Endothelial cell of umbilical vein (primary cell): Measurements from ENCODE around the gene IER3IP1. TPM values are rescaled to one million over a fixed set of nuclear protein-coding genes. Genes with fewer than 3 reads are reported as not detected.

Experiments used
- BruUV-seq: library from RNA; stranded (reverse); fragments of 400-500 nt; replicated peaks from 2 replicates; lab custom pipeline; 2021; lab: Mats Ljungman, UMichigan
- CTCF ChIA-PET: fragments of 300-600, 350-600 bp; sonication (Branson Sonifier 250); formaldehyde crosslinking; loops from one replicate; lab custom pipeline; 2021; ENCODE audit warnings: antibody characterized with exemption, inconsistent platforms; lab: Charles Lee
- POLR2A ChIA-PET: fragments of 300-600, 350-600 bp; sonication (Branson Sonifier 250); formaldehyde crosslinking; loops from one replicate; lab custom pipeline; 2021; ENCODE audit warnings: antibody characterized with exemption, inconsistent platforms; lab: Charles Lee
- DNase-seq: peaks from one replicate; pipeline ENCODE4 v3.0.0-alpha.2; 2011; ENCODE audit warnings: low read depth, low spot score
- FAIRE-seq: peaks from 2 replicates; lab custom pipeline; 2011; peaks lifted over from hg19 to GRCh38; lab: Jason Lieb, UNC
- H2AFZ ChIP-seq: 2 replicates; pipeline ENCODE4 v1.6.0; 2012; ENCODE audit warnings: low read depth, low read length, control low read depth, inconsistent platforms
- H3K27ac ChIP-seq: 2 replicates; pipeline ENCODE4 v1.5.1; 2011; ENCODE audit warnings: low read depth, mild to moderate bottlenecking, control low read depth, low read length, moderate library complexity; ENCODE audit not compliant: insufficient read depth
- H3K27me3 ChIP-seq, 2 experiments: 2 replicates each; pipeline versions ENCODE4 v1.6.0 to v1.6.1; 2011; ENCODE audit warnings: low read length in 2 of 2, mixed read lengths in 1 of 2; ENCODE audit not compliant: control insufficient read depth in 2 of 2, insufficient read depth in 2 of 2
- H3K36me3 ChIP-seq, 2 experiments: 2 replicates in 1 of 2; 3 replicates in 1 of 2; pipeline ENCODE4 v1.5.1; 2011; ENCODE audit warnings: low read length in 2 of 2, mild to moderate bottlenecking in 1 of 2, moderate library complexity in 1 of 2; ENCODE audit not compliant: control insufficient read depth in 2 of 2, insufficient read depth in 2 of 2; ENCODE audit errors: extremely low read depth in 1 of 2
- H3K4me1 ChIP-seq: 3 replicates; pipeline ENCODE4 v1.5.1; 2011; ENCODE audit warnings: mild to moderate bottlenecking, low read length; ENCODE audit not compliant: control insufficient read depth, insufficient read depth; ENCODE audit errors: extremely low read depth
- H3K4me2 ChIP-seq: 2 replicates; pipeline ENCODE4 v1.6.1; 2011; ENCODE audit warnings: low read length, control low read depth, mixed read lengths; ENCODE audit not compliant: insufficient read depth
- H3K4me3 ChIP-seq, 3 experiments: fragments of 200-600 bp in 1 of 3; sonication (generic), shearing (Covaris generic) in 1 of 3; replicated peaks in 1 of 3; 2 replicates each; pipeline ENCODE4 v1.5.1; 2011 to 2016; ENCODE audit warnings: control low read depth in 3 of 3, low read length in 3 of 3, mild to moderate bottlenecking in 2 of 3, inconsistent platforms in 1 of 3, low read depth in 1 of 3, moderate library complexity in 1 of 3; ENCODE audit not compliant: insufficient read depth in 1 of 3
- H3K79me2 ChIP-seq: 2 replicates; pipeline ENCODE4 v1.6.0; 2012; ENCODE audit warnings: low read length, inconsistent platforms; ENCODE audit not compliant: control insufficient read depth, insufficient read depth
- H3K9ac ChIP-seq: replicated peaks from 2 replicates; pipeline ENCODE3; 2011; ENCODE audit warnings: low read length, control low read depth; ENCODE audit not compliant: insufficient read depth; ENCODE audit errors: extremely low read depth
- H3K9me1 ChIP-seq: replicated peaks from 3 replicates; pipeline ENCODE4 v1.6.0; 2011; ENCODE audit warnings: mild to moderate bottlenecking, low read length; ENCODE audit not compliant: control insufficient read depth, insufficient read depth; ENCODE audit errors: extremely low read depth
- H3K9me3 ChIP-seq: replicated peaks from 2 replicates; pipeline ENCODE4 v1.5.1; 2012; ENCODE audit warnings: low read length, inconsistent platforms; ENCODE audit not compliant: control insufficient read depth, insufficient read depth
- H4K20me1 ChIP-seq: replicated peaks from 2 replicates; pipeline ENCODE3; 2011; ENCODE audit warnings: mild to moderate bottlenecking, low read length; ENCODE audit not compliant: control insufficient read depth, insufficient read depth; ENCODE audit errors: extremely low read depth
- EZH2 ChIP-seq: IDR thresholded peaks from 2 replicates; pipeline ENCODE4 v1.6.1; 2012; ENCODE audit warnings: borderline replicate concordance, low read depth, mild to moderate bottlenecking, moderate library complexity, low read length, inconsistent platforms; ENCODE audit not compliant: severe bottlenecking
- FOS ChIP-seq: IDR thresholded peaks from 2 replicates; pipeline ENCODE4 v1.6.1; 2011; ENCODE audit warnings: mild to moderate bottlenecking, low read length, moderate library complexity, borderline replicate concordance; ENCODE audit not compliant: insufficient read depth
- MYC ChIP-seq: IDR thresholded peaks from one replicate; pipeline ENCODE4 v1.6.1; 2011; ENCODE audit warnings: mild to moderate bottlenecking, low read depth, low read length
- POLR2A ChIP-seq: IDR thresholded peaks from 2 replicates; pipeline ENCODE4 v1.6.1; 2012; ENCODE audit warnings: low read depth, mild to moderate bottlenecking, control low read depth, low read length
- POLR2AphosphoS5 ChIP-seq: IDR thresholded peaks from 2 replicates; pipeline ENCODE4 v1.6.1; 2012; ENCODE audit warnings: low read depth, mild to moderate bottlenecking, control low read depth, low read length, moderate library complexity; ENCODE audit not compliant: insufficient read depth
- dilution Hi-C: fragments of 300-500 bp; cut with MboI; formaldehyde crosslinking; loops from one replicate; pipeline ENCODE4 v1.15.0; 2019; ENCODE audit warnings: low sequenced_read_pairs; ENCODE audit not compliant: extremely low pct_ligation_motif_present
- intact Hi-C: fragments of 100-400 bp; cut with micrococcal nuclease; formaldehyde crosslinking; loops from one replicate; pipeline ENCODE4 v1.10.0; 2022
- polyA plus RNA-seq, 4 experiments: library from polyadenylated mRNA; depleted of rRNA in 3 of 4; stranded (reverse) in 3 of 4; unstranded in 1 of 4; fragments of >200 nt; gene quantifications; 2 replicates each; pipeline versions ENCODE4 v1.2.1 to v1.2.3, GENCODE V29; 2011 to 2012; ENCODE audit warnings: missing spikeins in 1 of 4
- total RNA-seq: library from RNA; stranded (reverse); gene quantifications from 2 replicates; pipeline ENCODE4 v1.2.3, GENCODE V29; 2021
- TF ChIP-seq, protein P1 (sequence below): IDR thresholded peaks from 2 replicates; pipeline ENCODE4 v1.6.1; 2011; ENCODE audit not compliant: insufficient read depth, insufficient read length
- TF ChIP-seq, protein P2 (sequence below), 2 donors: IDR thresholded peaks; 1 replicate in 1 of 2; 2 replicates in 1 of 2; pipeline ENCODE4 v1.5.1; 2011; ENCODE audit warnings: low read length in 2 of 2, mild to moderate bottlenecking in 2 of 2, moderate library complexity in 2 of 2, control low read depth in 1 of 2, inconsistent platforms in 1 of 2, low read depth in 1 of 2; ENCODE audit not compliant: insufficient read depth in 1 of 2; ENCODE audit errors: extremely low read depth in 1 of 2

IER3IP1 gene
- total and polyA plus RNA-seq, 2 donors (not counting 3 experiments of a cell fraction or from before 2014, with no cell fraction given): 9.6 to 14.2 TPM

DNA sequence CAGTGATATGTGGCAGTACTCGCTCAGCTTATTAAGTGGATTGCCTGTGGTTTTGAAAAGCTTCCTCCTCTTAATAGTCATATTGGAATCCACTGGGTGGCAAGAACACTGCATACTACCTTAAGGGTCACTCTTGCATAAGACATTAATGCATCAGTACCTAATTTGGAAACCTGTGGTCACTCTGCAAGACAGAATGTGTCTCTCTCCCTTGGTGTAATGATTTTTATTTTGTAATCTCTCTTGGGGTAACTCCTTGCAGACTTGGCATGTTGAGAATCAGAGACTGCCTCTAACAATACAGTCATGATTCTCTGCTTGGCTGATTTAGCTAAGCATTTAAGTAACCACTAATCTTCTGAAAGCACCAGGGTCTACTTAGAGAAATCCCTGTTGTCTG, 33.0 kb upstream of the IER3IP1 start:
- Histone ChIP-seq H3K9ac (no peak overlapping the region), H2AFZ (no peak overlapping the region), H3K79me2 (no peaks in the 10 kb centered on the region), H3K27me3 (peaks cover 8% of the 10 kb centered on the region in 2 experiments), H3K9me1 (no peaks in the 10 kb centered on the region), H3K27ac (no peak overlapping the region), H3K36me3 (no peaks in the 10 kb centered on the region), H3K4me2 (no peak overlapping the region), H3K9me3 (no peaks in the 10 kb centered on the region), H3K4me3 (no peak overlapping the region), H4K20me1 (no peaks in the 10 kb centered on the region), H3K4me1 (no peaks in the 10 kb centered on the region)
- intact Hi-C loops (no loop called here), dilution Hi-C loops (no loop called here)
- POLR2A ChIA-PET: no interaction called here
- DNase-seq (no peak), FAIRE-seq (no peak)
- CTCF ChIA-PET: interaction anchor here (1.0 to 2.5 kb wide), 3 partner anchors 108 to 540 kb away, joined by 4 to 10 read pairs (median 5); no protein-coding TSS in a partner anchor
- TF ChIP-seq POLR2AphosphoS5 (no peak), POLR2A (no peak), FOS (no peak)
- TF ChIP-seq, protein P1, sequence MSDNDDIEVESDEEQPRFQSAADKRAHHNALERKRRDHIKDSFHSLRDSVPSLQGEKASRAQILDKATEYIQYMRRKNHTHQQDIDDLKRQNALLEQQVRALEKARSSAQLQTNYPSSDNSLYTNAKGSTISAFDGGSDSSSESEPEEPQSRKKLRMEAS: no peak
- no TSS peak for BruUV-seq

DNA sequence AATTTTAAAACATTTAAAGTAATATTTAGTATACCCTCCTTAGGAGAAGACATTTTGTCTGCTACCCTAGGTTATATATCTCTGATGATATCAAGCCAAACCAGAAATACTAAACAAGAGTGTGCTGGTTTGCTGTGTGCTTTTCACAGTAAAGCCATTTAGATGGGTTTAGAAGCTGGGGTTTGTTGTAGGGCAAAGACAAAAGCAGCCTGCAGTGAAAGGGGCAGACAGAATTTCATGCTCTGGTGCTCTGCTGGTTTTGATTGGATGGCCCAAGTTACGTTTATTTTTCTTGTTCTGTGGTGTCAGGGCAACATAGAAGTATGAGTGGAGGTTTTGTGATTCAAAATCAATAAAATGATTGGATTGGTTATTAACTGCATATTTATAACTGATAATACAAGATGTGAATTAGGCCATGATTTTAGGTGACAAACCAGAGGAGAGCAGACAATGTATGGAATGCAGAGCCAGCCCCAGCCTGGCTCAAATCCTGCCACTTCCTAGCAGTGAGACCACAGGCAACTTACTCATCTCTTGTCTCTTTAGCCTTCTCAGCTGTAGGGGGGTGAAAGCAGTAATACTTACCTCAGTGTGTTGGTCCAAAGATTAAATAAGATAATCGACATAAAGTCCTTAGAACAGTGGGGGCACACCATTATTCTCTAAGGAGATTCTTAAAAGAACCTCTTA, 30.9 kb upstream of the IER3IP1 start:
- Histone ChIP-seq H4K20me1 (no peaks in the 10 kb centered on the region), H3K9me3 (no peaks in the 10 kb centered on the region), H3K4me1 (no peaks in the 10 kb centered on the region), H3K27me3 (peaks cover 5 to 10% of the 10 kb centered on the region in 2 experiments), H3K36me3 (no peaks in the 10 kb centered on the region), H3K27ac (no peak overlapping the region), H3K4me3 (no peak overlapping the region), H3K79me2 (no peaks in the 10 kb centered on the region), H3K9me1 (no peaks in the 10 kb centered on the region), H3K4me2 (no peak overlapping the region), H2AFZ (no peak overlapping the region), H3K9ac (no peak overlapping the region)
- dilution Hi-C loops (no loop called here), intact Hi-C loops (no loop called here)
- no peak for DNase-seq
- CTCF ChIA-PET: no interaction called here
- BruUV-seq: no TSS peak
- FAIRE-seq: no peak
- POLR2A ChIA-PET: no interaction called here
- no peak for TF ChIP-seq FOS
- no peak for TF ChIP-seq EZH2
- TF ChIP-seq MYC: no peak
- TF ChIP-seq, protein P2, sequence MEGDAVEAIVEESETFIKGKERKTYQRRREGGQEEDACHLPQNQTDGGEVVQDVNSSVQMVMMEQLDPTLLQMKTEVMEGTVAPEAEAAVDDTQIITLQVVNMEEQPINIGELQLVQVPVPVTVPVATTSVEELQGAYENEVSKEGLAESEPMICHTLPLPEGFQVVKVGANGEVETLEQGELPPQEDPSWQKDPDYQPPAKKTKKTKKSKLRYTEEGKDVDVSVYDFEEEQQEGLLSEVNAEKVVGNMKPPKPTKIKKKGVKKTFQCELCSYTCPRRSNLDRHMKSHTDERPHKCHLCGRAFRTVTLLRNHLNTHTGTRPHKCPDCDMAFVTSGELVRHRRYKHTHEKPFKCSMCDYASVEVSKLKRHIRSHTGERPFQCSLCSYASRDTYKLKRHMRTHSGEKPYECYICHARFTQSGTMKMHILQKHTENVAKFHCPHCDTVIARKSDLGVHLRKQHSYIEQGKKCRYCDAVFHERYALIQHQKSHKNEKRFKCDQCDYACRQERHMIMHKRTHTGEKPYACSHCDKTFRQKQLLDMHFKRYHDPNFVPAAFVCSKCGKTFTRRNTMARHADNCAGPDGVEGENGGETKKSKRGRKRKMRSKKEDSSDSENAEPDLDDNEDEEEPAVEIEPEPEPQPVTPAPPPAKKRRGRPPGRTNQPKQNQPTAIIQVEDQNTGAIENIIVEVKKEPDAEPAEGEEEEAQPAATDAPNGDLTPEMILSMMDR (IDR thresholded peaks at IDR 0.05; ENCODE audit: extremely low read depth in 1 of 2, insufficient read depth in 1 of 2, low read depth in 1 of 2, low read length in 2 of 2): no peak
- TF ChIP-seq POLR2AphosphoS5: no peak
